GM21447 (cell line): ENCODE data around the gene GATB.

Source experiments
- ATAC-seq: cut with Tn5 transposase; IDR thresholded peaks from one replicate; pipeline ENCODE4 v1.9.1; 2021; ENCODE audit not compliant: unreplicated experiment

The GATB gene

GRCh38 chr4:151786158-151786495 is 25.3 kb upstream of the GATB start:
- no peak for ATAC-seq

- no peak for ATAC-seq
Measured at GRCh38 chr4:151785484-151786157, 24.8 kb upstream of the GATB start.

DNA sequence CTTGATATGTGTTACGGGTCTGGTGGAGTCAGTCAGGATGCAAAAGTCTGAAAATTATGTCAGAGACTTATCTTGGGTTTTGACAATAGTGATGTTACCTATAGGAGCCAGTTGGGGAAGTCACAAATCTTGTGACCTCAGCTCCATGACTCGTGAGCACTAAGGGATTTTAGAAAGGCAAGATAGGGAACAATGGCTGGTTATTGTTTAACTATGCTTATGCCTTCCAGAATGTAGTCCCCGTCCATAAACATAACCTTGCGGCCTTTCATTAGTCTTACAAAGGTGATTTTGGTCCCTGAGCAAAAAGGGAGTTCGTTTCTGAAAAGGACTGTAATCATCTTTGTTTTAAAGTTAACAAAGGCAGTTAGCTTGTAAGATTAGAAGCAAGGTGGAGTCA is 23.9 kb upstream of the GATB start:
- no peak for ATAC-seq

GRCh38 chr4:151783867-151784266 is 23.1 kb upstream of the GATB start:
- no peak for ATAC-seq

GRCh38 chr4:151782296-151782695 is 21.5 kb upstream of the GATB start:
- no peak for ATAC-seq

- ATAC-seq, result no peak
Measured at GRCh38 chr4:151781026-151781425, 20.2 kb upstream of the GATB start.

GRCh38 chr4:151777471-151777870 is 16.7 kb upstream of the GATB start:
- no peak for ATAC-seq

- ATAC-seq, result no peak
Measured at GRCh38 chr4:151774324-151774723, 13.5 kb upstream of the GATB start.

DNA sequence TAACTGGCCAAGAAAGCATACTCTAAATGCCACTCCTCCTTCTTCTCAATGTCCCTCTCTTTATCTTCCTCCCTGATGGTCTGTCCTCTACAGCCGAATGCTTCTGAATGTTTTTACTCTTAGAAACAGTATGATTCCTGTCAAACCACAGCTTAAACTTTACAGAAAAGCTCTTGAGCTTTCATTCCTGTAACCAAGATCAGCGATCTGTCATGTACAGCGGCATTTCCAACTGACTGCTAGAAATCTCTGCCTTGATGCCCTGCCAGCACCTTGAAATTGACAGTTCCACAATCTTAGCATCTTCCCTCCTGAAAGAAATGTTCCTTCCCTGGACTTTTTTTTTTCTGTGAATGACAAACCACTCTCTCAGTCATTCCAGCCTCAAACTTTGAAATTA is 11.5 kb upstream of the GATB start:
- ATAC-seq, result no peak

GRCh38 chr4:151771664-151772063 is 10.9 kb upstream of the GATB start:
- no peak for ATAC-seq

DNA sequence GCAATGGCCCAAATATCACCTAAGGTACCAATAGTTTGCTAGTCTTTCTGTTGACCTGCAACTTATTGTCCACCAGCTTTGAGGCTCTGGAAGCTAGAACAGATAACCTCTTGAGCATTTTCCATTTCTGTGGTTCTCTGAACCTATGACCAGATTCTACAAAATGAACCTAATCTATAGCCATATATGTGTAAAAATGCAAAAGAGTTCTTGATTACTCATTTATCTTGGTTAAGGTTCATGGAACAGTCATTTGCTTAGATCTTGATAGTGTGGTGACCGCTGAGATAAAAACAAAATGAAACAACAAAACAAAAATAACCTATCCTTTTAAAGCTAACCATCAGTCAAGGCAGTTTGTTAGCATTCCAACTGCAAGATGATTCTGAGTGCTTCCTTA is 9.3 kb upstream of the GATB start:
- no peak for ATAC-seq

- ATAC-seq, result no peak
Measured at GRCh38 chr4:151768835-151769234, 8.0 kb upstream of the GATB start.

- ATAC-seq, result no peak
Measured at GRCh38 chr4:151766691-151767090, 5.9 kb upstream of the GATB start.

- ATAC-seq, result no peak
Measured at GRCh38 chr4:151760002-151760401, 805 bp downstream of the GATB start.

GRCh38 chr4:151753056-151753455 is 7.8 kb downstream of the GATB start:
- no peak for ATAC-seq

- no peak for ATAC-seq
Measured at GRCh38 chr4:151750156-151750555, 10.7 kb downstream of the GATB start.

DNA sequence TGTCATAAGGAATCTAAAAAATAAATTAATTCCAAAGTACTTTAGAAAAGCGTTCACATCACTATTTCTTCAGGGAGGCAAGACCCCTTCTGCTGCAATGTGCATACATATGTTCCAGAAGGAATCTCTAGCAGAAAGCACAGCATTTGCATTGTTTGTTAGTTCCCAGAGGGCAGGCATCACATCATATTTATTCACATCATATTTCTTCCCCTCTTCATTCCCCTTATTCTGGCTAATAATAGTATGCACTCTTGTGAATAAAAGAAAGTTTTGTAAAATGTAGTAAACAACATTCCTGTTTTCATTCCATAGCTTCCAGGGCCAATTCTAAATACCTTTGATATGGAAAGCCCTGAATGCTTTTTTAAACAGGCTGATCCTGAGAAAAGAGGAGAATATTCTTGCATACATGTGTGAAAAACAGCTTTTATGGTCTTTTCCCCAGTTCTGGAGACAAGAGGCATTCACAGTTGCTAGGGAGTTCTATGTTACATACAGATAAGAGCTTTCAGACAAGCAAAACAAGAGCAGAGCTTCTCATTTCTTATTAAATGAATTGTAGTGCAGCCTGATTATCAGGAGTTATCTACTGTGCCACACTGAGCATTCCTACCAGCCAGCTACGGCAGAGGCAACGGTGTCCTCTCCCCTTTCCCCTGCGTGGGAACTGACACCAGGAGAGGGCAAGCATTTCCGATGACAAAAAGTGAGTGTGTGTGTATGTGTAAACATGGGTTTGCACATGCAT is 15.2 kb downstream of the GATB start:
- ATAC-seq, result no peak

DNA sequence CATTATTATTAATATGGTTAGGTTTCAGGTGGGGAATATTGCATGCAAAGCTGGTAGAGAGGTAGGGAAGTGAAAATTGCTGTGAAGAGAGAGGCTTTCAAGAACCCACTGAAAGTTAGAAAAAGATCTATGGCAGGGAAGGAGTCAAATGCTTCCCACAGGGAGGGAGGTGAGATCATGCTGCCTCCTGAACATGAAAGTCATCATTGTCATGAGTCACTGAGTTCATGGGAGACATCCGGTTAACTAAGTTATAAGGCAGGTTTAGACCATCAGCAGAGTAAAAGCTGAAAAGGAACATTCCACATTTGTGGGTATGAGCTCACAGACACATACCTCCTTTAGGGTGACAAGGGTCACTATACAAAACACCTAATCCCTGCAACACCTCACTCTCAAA is 16.2 kb downstream of the GATB start:
- ATAC-seq, result no peak

DNA sequence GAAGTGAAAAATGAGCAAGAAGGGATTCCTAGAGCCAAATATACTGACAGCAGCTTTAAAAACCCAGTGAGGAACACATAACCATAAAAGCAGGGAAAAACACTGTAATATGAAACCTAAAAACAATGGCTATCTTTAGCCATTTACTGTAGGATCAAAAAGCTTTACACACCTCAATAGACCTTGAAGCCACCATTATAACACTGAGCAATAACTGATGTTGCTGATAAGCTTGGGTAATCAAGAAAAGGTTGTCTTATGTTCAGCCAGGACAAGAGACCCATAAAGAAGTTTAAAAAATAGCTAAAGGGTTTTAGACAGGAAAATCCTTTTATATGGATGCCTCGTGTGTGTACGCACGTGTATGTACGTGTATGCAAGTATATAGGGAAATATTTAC is 16.9 kb downstream of the GATB start:
- ATAC-seq, result no peak

GRCh38 chr4:151743128-151743854 is 17.5 kb downstream of the GATB start:
- ATAC-seq, result no peak

DNA sequence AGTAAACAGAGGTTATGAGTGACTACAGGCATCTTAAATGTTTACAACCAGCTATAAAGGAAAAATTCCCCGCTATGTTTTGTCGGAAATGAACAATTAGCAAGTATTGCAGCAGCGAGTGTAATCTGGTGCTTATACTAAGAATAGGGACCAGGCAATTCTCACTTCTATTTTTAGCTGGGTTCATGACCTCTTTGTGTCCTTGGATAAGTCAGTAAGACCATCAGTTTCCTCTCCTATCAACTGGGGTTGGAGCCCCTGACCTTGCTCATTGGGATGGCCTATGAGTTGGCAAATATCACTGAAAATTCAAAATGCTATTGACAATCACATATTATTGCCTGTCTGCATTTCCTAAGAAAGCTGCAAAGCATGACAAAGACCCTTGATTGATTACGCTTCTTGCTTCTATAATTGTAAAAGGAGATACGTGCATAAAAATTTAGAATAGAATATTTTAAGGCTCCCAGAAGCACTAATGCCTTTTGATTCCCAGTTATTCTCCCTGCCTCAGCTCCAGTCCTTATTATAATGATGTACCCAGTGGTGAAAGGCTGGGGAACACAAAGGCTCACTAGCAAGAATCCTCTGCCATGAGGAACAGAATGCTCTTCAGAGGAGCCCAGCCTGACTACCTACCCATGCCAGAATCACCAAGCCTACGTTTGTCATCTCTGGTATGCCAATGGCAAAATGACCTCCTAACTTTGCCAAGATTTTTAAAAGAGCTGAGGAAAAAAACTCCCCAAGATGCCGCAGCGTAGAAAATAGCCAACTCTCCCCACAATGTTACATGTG is 21.9 kb downstream of the GATB start:
- ATAC-seq, result no peak
